HG03108 (cell line): Measurements from ENCODE around the gene BCL2.

Source experiments
- ATAC-seq: cut with Tn5 transposase; IDR thresholded peaks from one replicate; pipeline ENCODE4 v1.9.1; 2021; ENCODE audit warnings: moderate library complexity; ENCODE audit not compliant: unreplicated experiment

The BCL2 gene

GRCh38 chr18:63311118-63312018 lies 8.2 kb downstream of the BCL2 start:
- peak; percentile 70 for ATAC-seq

GRCh38 chr18:63309422-63309821 lies 10.1 kb downstream of the BCL2 start:
- no peak for ATAC-seq

GRCh38 chr18:63307551-63308200 lies 11.9 kb downstream of the BCL2 start:
- no peak for ATAC-seq

DNA sequence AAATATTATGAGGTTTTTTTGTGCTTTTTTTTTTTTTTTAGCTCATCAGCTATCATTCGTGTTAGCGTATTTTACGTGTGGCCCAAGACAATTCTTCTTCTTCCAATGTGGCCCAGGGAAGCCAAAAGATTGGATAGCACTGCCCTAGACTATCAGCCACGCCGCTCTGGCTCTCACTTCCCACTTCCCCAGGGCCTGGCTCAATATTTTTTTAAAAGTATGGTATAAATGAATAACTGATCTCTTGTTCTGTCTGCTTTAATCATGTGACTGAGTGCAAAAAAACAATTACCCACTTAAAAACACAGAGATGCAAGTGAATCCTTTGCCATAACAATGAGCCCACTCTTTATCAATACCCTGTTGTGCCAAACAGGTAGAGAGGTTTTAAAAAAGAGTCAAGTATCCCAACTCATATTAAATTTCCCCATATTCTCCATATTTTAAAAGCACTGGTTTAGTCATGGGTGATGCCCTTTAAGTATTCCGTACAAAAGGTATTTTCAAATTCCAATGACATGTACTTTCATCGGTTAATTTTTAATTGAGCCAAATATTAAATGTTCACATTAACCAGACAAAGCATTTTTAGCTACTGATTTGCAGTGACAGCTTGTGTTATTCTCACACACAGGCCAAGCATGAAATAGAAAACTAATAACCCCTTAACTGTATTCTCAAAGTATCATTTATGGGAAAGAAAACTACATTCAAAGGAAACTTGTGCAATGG lies 12.6 kb downstream of the BCL2 start:
- no peak for ATAC-seq

DNA sequence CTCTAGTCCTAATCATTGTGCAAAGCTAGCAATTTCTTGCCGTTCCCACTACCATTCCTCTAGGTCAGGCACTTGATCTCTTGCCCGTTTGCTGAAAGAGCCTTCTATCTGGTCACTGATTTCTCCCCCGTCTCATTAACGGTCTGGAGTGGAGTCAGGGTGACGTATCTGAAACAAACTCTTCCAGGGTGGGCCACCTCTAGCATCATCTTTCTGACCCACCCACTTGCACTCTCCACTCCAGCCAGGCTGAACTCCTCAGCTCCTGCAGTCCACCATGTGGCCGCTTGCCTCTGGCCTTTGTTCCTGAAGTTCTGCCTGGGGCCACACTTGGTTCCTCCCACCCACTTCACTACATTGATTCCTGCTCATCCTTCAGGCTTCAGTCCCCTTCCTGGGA lies 13.3 kb downstream of the BCL2 start:
- ATAC-seq = no peak

DNA sequence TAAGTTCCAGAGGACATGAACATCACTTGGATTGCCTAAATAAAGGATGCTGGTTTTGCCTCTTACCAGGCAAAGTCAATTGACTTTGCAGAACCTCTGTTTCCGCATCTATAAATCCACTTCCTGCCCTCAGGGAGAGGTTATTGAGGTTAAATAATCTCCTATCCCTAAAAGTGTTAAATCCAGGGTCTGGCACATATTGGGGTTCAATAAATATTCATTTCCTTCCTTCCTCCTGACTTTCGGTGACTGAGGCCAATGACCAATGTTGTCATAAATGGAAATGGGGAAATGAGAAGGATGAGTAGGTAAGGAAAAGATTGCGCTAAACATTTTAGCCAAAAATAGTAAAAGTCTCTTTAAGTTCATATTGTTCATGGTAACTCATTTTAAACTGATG lies 16.0 kb downstream of the BCL2 start:
- ATAC-seq = no peak

- no peak for ATAC-seq
Measured at GRCh38 chr18:63302636-63303405, 16.7 kb downstream of the BCL2 start.

DNA sequence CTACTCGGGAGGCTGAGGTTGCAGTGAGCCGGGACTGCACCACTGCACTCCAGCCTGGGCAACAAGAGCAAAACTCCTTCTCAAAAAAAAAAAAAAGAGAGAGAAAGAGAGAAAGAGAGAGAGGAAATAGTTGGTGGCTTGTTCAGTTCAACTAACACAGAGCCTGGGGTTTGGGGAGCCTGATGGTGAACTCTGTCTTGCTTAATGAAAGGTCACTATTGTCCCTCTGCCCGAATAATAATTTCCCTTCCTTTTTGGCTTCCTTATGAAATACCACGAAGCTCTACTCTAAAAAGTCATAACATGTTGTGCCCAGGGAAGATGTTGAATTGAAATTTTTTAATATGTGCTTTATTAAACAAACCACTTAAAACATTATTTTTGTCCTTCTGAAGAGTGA lies 17.3 kb downstream of the BCL2 start:
- no peak for ATAC-seq

DNA sequence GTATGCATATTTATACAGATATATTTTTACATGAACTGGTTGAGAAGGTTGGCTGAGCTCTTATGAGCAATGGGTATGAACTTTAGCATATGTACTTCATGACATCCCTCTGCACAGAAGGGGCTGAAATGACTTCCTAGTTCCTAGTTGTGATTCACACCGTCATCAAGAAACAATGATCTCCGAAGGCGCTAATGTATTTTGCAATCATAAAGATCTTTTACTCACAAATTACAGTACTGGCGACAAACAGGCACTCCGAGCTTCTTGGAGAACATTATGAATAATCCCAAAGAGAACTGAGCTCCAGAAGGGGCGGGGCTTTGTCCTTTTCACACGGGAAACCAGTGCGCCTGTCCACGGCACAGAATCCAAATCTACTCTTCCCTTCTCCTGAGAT lies 18.1 kb downstream of the BCL2 start:
- ATAC-seq = no peak

- ATAC-seq = peak; percentile 57
Measured at GRCh38 chr18:63299837-63300745, 19.5 kb downstream of the BCL2 start.

DNA sequence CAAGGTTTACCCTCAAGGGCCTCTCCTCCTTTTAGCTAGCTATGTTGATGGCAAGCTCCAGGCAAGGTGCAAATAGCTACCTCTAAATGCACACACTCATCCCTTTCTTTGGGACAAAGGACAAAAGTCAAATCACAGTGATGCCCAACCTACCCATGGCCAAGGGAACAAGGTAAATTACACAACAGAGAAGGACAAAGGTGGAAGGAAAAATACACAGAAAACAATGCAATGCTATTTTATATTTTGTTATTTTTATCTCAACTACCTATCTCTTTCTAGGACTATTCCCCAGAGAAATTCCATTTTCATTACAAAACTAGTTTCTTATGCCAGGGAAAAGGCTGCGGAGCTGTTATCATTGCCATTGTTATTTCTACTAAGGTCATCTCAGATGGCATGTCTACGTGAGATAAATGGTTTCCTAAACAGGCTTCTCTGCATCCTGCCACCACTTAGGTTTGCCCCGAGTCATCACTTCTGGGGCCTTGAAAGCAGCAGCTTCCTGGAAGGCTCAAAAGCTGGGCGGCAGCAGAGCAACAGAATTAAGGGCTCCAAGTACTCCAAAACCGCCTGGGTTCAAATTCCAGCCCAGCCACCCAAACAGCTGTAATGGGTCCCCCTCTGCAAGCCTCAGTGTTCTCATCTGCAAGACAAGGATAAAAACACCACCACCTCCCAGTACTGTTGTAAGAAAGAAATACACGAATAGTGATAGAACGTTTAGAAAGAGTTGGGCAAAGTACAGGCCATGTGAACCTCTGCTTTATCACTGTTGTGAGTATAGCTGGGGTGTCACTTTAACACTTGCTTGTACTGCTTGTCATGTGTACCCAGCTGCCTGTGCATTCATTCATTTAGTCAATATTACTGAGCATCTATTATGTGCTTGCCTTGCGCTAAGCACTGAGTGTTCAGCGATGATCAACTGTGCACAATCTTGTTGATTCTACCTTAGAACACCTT lies 20.9 kb downstream of the BCL2 start:
- ATAC-seq = no peak

GRCh38 chr18:63297687-63298399 lies 21.7 kb downstream of the BCL2 start:
- no peak for ATAC-seq

- no peak for ATAC-seq
Measured at GRCh38 chr18:63293935-63294334, 25.6 kb downstream of the BCL2 start.

- ATAC-seq = peak; percentile 56
Measured at GRCh38 chr18:63292831-63293683, 26.5 kb downstream of the BCL2 start.

GRCh38 chr18:63291278-63291677 lies 28.3 kb downstream of the BCL2 start:
- no peak for ATAC-seq

GRCh38 chr18:63290821-63291200 lies 28.8 kb downstream of the BCL2 start:
- no peak for ATAC-seq

GRCh38 chr18:63290166-63290820 lies 29.3 kb downstream of the BCL2 start:
- ATAC-seq = no peak
